Natural killer cell (primary cell): ENCODE data around the gene YBX2. TPM values are rescaled to one million over a fixed set of nuclear protein-coding genes. Genes with fewer than 3 reads are reported as not detected.

Experiments used
- ATAC-seq, 3 donors: fragments of 150-1000 bp in 2 of 3; fragments of 200-7000 bp in 1 of 3; cut with Tn5 transposase; 1 replicate in 1 of 3; 2 replicates in 2 of 3; pipeline ENCODE4 v1.10.0; 2021; ENCODE audit warnings: mild to moderate bottlenecking in 2 of 3, moderate library complexity in 2 of 3
- DNase-seq, 2 donors: peaks; one replicate each; pipeline versions ENCODE4 v3.0.0 to v3.0.0-alpha.2; 2013 to 2021; ENCODE audit warnings: mixed read lengths in 1 of 2
- H3K27ac ChIP-seq: one replicate; pipeline ENCODE4 v1.5.1; 2013; ENCODE audit warnings: mild to moderate bottlenecking, low read length
- H3K27me3 ChIP-seq: one replicate; pipeline ENCODE4 v1.6.1; 2013; ENCODE audit warnings: low read length; ENCODE audit not compliant: control insufficient read depth, insufficient read depth
- H3K36me3 ChIP-seq: one replicate; pipeline ENCODE4 v1.6.1; 2013; ENCODE audit warnings: low read length; ENCODE audit not compliant: control insufficient read depth, insufficient read depth
- H3K4me1 ChIP-seq: one replicate; pipeline ENCODE4 v1.6.1; 2013; ENCODE audit warnings: low read length; ENCODE audit not compliant: control insufficient read depth, insufficient read depth
- H3K4me3 ChIP-seq: one replicate; pipeline ENCODE4 v1.5.1; 2013; ENCODE audit warnings: low read length
- H3K9me3 ChIP-seq: one replicate; pipeline ENCODE4 v1.6.1; 2013; ENCODE audit warnings: low read length; ENCODE audit not compliant: control insufficient read depth, insufficient read depth
- H3K27ac Mint-ChIP-seq, 2 donors: one replicate each; pipeline ENCODE4 v1.8.0; 2022; ENCODE audit warnings: mild to moderate bottlenecking in 2 of 2, mixed read lengths in 2 of 2, moderate library complexity in 1 of 2
- H3K27me3 Mint-ChIP-seq, 2 donors: one replicate each; pipeline ENCODE4 v1.8.0; 2022; ENCODE audit warnings: low read depth in 2 of 2, mixed read lengths in 2 of 2
- H3K36me3 Mint-ChIP-seq: one replicate; pipeline ENCODE4 v1.8.0; 2022; ENCODE audit warnings: mixed read lengths
- H3K4me1 Mint-ChIP-seq, 2 donors: one replicate each; pipeline ENCODE4 v1.8.0; 2022; ENCODE audit warnings: mixed read lengths in 2 of 2
- H3K4me3 Mint-ChIP-seq: one replicate; pipeline ENCODE4 v1.8.0; 2022; ENCODE audit warnings: mild to moderate bottlenecking, moderate library complexity, mixed read lengths
- H3K9me3 Mint-ChIP-seq, 2 donors: one replicate each; pipeline ENCODE4 v1.8.0; 2022; ENCODE audit warnings: mixed read lengths in 2 of 2
- WGBS: methylation state at CpG from one replicate; pipeline ENCODE4 v1.1.7; 2013; ENCODE audit warnings: missing lambda C conversion rate; ENCODE audit not compliant: insufficient coverage; 5-methylcytosine and 5-hydroxymethylcytosine counted together
- intact Hi-C: fragments of 100-400 bp; cut with micrococcal nuclease; formaldehyde crosslinking; loops from one replicate; pipeline ENCODE4 v1.14.2; 2022
- total RNA-seq, 4 donors: library from RNA; stranded (reverse); fragments of 120-200 nt in 1 of 4; gene quantifications; one replicate each; pipeline versions ENCODE4 v1.2.3 to v1.2.4, GENCODE V29; 2013 to 2022
- TF ChIP-seq, protein P1 (sequence below): fragments of 200-600 bp; IDR thresholded peaks from one replicate; pipeline ENCODE4 v1.8.0; 2022; ENCODE audit warnings: antibody characterized with exemption

YBX2 gene
- total RNA-seq, 3 donors from 2014 or later (not counting 1 experiment from before 2014, with no cell fraction given), result 0.05 TPM; not detected in 2

DNA sequence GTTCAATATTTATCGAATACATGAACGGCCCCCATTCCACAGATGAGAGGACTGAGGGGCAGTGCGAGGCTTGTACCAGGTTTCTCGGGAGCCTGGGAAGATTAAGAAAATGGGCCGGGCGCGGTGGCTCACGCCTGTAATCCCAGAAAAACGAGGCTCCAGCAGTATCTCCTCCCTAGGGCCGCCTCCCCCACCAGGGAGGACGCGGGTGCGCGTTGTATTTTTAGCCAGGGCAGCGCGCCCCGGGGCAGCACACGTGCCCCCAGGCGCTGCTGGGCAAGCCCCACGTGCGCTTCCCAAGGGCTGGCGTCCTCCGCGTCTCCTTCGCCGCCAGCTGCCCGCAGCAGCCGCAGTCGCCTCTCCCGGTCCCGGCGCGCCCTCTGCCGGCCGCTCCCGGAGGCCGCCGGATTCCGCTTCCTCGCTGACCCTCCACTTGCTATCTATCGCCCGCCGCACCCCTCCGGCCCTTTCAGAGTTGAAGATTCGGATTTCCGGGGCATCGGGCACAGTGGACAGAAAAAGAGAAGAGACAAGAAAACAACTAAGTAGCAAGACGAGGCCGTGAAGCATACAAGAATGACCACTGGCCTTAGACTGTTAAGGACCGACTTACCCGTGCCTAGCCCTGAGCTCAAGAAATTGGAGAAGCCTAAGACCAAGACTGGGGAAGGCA, 1.9 kb upstream of the YBX2 start:
- Mint-ChIP-seq H3K36me3 (no peaks in the 10 kb centered on the region), H3K4me3 (peak overlapping the region; percentile 95), H3K9me3 (no peaks in the 10 kb centered on the region), H3K27me3 (peaks cover 7 to 17% of the 10 kb centered on the region in 2 donors), H3K4me1 (peaks cover 19 to 24% of the 10 kb centered on the region in 2 donors), H3K27ac (no peak overlapping the region)
- DNase-seq, result peak; percentile 71 to 83
- H3K27ac ChIP-seq, result no peak overlapping the region
- no peak overlapping the region for H3K4me3 ChIP-seq
- TF ChIP-seq, protein P1, sequence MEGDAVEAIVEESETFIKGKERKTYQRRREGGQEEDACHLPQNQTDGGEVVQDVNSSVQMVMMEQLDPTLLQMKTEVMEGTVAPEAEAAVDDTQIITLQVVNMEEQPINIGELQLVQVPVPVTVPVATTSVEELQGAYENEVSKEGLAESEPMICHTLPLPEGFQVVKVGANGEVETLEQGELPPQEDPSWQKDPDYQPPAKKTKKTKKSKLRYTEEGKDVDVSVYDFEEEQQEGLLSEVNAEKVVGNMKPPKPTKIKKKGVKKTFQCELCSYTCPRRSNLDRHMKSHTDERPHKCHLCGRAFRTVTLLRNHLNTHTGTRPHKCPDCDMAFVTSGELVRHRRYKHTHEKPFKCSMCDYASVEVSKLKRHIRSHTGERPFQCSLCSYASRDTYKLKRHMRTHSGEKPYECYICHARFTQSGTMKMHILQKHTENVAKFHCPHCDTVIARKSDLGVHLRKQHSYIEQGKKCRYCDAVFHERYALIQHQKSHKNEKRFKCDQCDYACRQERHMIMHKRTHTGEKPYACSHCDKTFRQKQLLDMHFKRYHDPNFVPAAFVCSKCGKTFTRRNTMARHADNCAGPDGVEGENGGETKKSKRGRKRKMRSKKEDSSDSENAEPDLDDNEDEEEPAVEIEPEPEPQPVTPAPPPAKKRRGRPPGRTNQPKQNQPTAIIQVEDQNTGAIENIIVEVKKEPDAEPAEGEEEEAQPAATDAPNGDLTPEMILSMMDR, result peak; percentile 92
- H3K4me1 ChIP-seq, result peaks cover 28% of the 10 kb centered on the region
- peak; percentile 46 to 63 (median 49) for ATAC-seq
- WGBS, result 5% methylated on average over 51 of the region's 51 CpGs
- no peaks in the 10 kb centered on the region for H3K36me3 ChIP-seq
- H3K27me3 ChIP-seq, result peaks cover 18% of the 10 kb centered on the region
- intact Hi-C loops, result loop anchor here (1.0 kb wide), 1 partner anchor 16 kb away; no protein-coding TSS in a partner anchor
- H3K9me3 ChIP-seq, result no peaks in the 10 kb centered on the region

DNA sequence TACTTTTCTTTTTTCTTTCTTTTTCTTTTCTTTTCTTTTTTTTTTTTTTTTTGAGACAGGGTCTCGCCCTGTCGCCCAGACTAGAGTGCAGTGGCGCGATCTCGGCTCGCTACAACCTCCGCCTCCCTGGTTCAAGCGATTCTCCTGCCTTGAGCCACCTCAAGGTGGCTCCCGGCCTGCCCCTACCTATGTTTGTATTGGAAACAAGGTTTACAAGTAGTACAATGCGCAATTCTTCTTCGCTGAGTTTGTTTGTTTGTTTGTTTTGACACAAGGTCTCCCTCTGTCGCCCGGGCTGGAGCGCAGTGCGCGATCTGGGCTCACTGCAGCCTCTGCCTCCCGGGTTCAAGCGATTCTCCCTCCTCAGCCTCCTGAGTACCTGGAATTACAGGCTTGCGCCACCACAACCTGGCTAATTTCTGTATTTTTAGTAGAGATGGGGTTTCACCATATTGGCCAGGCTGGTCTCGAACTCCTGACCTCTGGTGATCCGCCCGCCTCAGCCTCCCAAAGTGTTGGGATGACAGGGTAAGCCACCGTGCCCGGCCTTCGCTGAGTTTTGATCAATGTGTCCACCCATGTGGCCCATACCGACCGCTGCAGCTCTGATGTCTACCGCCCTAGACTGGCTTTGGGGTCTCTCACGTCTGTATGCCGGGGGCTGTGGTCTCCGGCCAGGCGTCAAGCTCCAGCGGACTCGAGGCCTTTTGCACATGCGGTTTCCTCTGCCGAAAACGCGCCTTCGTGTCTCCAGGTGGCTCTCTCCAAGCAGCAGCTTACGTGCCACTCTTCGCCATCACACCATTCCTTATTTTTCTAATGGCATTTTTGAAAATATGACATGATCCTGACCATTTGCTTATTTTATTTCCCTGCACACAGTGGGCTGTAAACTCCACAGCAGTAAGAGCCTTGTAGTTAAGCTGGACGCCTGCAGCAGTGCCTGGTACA, 1.1 kb upstream of the YBX2 start:
- H3K4me3 ChIP-seq, result no peak overlapping the region
- DNase-seq (peak in 1 of 2 donors; percentile 43), ATAC-seq (no peak)
- 46% methylated on average over 42 of the region's 42 CpGs for WGBS
- no peaks in the 10 kb centered on the region for H3K36me3 Mint-ChIP-seq
- no peaks in the 10 kb centered on the region for H3K36me3 ChIP-seq
- H3K4me3 Mint-ChIP-seq, result peak overlapping the region; percentile 95
- peaks cover 7 to 20% of the 10 kb centered on the region in 2 donors for H3K27me3 Mint-ChIP-seq
- H3K9me3 Mint-ChIP-seq, result no peaks in the 10 kb centered on the region
- peaks cover 19 to 24% of the 10 kb centered on the region in 2 donors for H3K4me1 Mint-ChIP-seq
- no peak overlapping the region for H3K27ac ChIP-seq
- peaks cover 18% of the 10 kb centered on the region for H3K27me3 ChIP-seq
- TF ChIP-seq, protein P1, result no peak
- no peaks in the 10 kb centered on the region for H3K9me3 ChIP-seq
- peak overlapping the region in 1 of 2 donors; percentile 63 for H3K27ac Mint-ChIP-seq
- peaks cover 28% of the 10 kb centered on the region for H3K4me1 ChIP-seq
- intact Hi-C loops, result loop anchor here (1.0 kb wide), 1 partner anchor 15 kb away; no protein-coding TSS in a partner anchor

DNA sequence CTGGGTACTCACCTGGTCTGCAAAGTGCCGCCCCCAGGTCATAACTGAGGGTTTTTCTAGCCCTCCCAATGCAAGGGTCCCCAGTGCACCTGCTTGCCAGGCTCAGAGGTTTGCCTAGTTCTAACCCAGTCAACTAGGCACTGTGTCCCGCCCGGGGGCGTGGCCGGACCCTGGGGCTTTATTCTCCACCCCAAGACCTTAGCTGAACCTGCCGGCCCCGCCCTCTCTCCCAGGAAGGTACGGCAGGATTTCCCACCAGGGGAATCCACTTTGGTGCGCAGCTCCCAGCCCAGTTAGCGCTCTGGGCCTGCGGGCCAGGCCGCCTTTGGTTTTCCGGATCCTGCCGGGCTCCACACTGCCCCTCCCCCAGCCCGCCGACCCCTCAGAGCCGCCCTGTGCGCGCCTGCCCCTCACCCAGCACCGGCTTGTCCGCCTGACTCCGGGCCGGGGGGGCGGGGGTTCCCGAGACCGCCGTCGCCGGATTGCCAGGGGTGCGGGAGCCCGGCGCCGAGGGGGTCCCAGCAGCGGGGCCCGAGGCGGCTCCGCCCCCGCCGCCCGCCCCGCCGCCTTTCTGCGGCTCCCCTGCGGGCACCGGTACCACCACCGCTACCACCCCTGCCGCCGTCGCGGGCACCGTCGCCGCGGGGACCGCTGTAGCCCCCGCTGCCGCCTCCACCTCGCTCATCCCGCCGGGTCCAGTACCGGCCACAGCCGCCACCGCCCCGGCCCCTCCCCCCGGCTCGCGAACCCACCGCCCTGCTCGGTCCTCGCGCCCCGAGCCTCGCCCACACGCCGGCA, 424 bp downstream of the YBX2 start:
- no peak for ATAC-seq

More for the DNA sequence above, 424 bp downstream of the YBX2 start:
- Histone ChIP-seq H3K4me1 (peaks cover 28% of the 10 kb centered on the region), H3K9me3 (no peaks in the 10 kb centered on the region), H3K36me3 (no peaks in the 10 kb centered on the region), H3K4me3 (no peak overlapping the region), H3K27me3 (peaks cover 18% of the 10 kb centered on the region), H3K27ac (no peak overlapping the region)
- H3K4me3 Mint-ChIP-seq, result peak overlapping the region; percentile 66
- H3K9me3 Mint-ChIP-seq, result no peaks in the 10 kb centered on the region
- no peak overlapping the region for H3K27ac Mint-ChIP-seq
- intact Hi-C loops, result loop anchor here (5.0 kb wide), 1 partner anchor 247 kb away; no protein-coding TSS in a partner anchor
- TF ChIP-seq, protein P1, result no peak
- peaks cover 19 to 24% of the 10 kb centered on the region in 2 donors for H3K4me1 Mint-ChIP-seq
- H3K36me3 Mint-ChIP-seq, result no peaks in the 10 kb centered on the region
- DNase-seq, result peak in 1 of 2 donors; percentile 57
- H3K27me3 Mint-ChIP-seq, result peaks cover 7 to 18% of the 10 kb centered on the region in 2 donors
- 4% methylated on average over 75 of the region's 75 CpGs for WGBS
